Right renal pelvis (tissue), 4 donors: ENCODE results near the gene DENND1A. TPM values are rescaled to one million over a fixed set of nuclear protein-coding genes. Genes with fewer than 3 reads are reported as not detected.

Experiments
- DNase-seq, 4 donors: peaks; one replicate each; pipeline ENCODE4 v3.0.0-alpha.2; 2013; ENCODE audit warnings: low read depth in 4 of 4, low spot score in 3 of 4, missing footprints in 1 of 4
- polyA plus RNA-seq, 4 donors: library from polyadenylated mRNA; unstranded; fragments of 120-200 nt; gene quantifications; one replicate each; pipeline ENCODE4 v1.2.1, GENCODE V29; 2013; ENCODE audit not compliant: insufficient read length in 4 of 4

DENND1A gene
- polyA plus RNA-seq, 4 donors: 21.3 to 24.4 (median 23.3) TPM

- DNase-seq: no peak
Measured at GRCh38 chr9:123775289-123776284, 154.3 kb downstream of the DENND1A start.

GRCh38 chr9:123773783-123774182, 156.1 kb downstream of the DENND1A start:
- DNase-seq: no peak

GRCh38 chr9:123772967-123773366, 157.0 kb downstream of the DENND1A start:
- DNase-seq: no peak

GRCh38 chr9:123772374-123772773, 157.6 kb downstream of the DENND1A start:
- DNase-seq: no peak

- no peak for DNase-seq
Measured at GRCh38 chr9:123771690-123772089, 158.2 kb downstream of the DENND1A start.

- DNase-seq: no peak
Measured at GRCh38 chr9:123769719-123770118, 160.2 kb downstream of the DENND1A start.

GRCh38 chr9:123763910-123764588, 165.9 kb downstream of the DENND1A start:
- DNase-seq: no peak

- DNase-seq: no peak
Measured at GRCh38 chr9:123761905-123762605, 167.9 kb downstream of the DENND1A start.

GRCh38 chr9:123757960-123758359, 172.0 kb downstream of the DENND1A start:
- DNase-seq: no peak

GRCh38 chr9:123757547-123757946, 172.4 kb downstream of the DENND1A start:
- DNase-seq: no peak

GRCh38 chr9:123756484-123757106, 173.3 kb downstream of the DENND1A start:
- no peak for DNase-seq

- DNase-seq: no peak
Measured at GRCh38 chr9:123753669-123754258, 176.2 kb downstream of the DENND1A start.

- no peak for DNase-seq
Measured at GRCh38 chr9:123753016-123753415, 176.9 kb downstream of the DENND1A start.

GRCh38 chr9:123749580-123750202, 180.2 kb downstream of the DENND1A start:
- DNase-seq: no peak

GRCh38 chr9:123746765-123747164, 183.2 kb downstream of the DENND1A start:
- no peak for DNase-seq

GRCh38 chr9:123745933-123746332, 184.0 kb downstream of the DENND1A start:
- no peak for DNase-seq

- DNase-seq: no peak
Measured at GRCh38 chr9:123745451-123745850, 184.5 kb downstream of the DENND1A start.

- DNase-seq: no peak
Measured at GRCh38 chr9:123743737-123744136, 186.2 kb downstream of the DENND1A start.

- peak; percentile 46 to 63 (median 55) for DNase-seq
Measured at GRCh38 chr9:123742009-123742767, 187.7 kb downstream of the DENND1A start.
